ENCODE results near the gene CAMTA1.
A peak's percentile ranks its signal among the peaks of the same experiment; 100 is the strongest.
"Not testable (repeated sequence)": the region's sequence is repeated elsewhere in the genome, so short reads cannot be mapped to it uniquely, and the experiment has no call there.

The CAMTA1 gene

DNA sequence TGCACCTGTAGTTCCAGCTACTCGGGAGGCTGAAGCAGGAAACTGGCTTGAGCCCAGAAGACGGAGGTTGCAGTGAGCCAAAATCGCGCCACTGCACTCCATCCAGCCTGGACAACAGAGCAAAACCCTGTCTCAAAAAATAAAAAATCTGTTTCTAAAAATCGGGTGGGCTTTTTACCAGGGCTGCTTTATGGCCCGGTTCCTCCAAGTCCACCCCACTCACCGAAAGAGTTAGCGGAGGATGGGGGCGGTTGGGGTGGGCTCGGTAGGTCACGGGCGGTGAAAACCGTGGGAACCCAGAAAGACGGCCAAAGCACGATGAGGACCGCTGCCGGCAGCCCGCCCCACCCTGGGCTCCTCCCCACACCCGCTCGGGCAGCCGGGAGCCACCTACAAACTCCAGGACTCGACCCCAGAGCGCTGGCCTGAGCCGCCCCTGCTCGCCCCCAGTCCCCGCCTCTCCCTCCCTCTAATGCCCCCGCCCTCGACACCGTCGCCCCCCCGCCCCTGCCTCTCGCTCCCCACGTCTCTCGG is 998.0 kb downstream of the CAMTA1 start:
- DNase-seq (ENCODE audit: low read depth): peak; percentile 44

DNA sequence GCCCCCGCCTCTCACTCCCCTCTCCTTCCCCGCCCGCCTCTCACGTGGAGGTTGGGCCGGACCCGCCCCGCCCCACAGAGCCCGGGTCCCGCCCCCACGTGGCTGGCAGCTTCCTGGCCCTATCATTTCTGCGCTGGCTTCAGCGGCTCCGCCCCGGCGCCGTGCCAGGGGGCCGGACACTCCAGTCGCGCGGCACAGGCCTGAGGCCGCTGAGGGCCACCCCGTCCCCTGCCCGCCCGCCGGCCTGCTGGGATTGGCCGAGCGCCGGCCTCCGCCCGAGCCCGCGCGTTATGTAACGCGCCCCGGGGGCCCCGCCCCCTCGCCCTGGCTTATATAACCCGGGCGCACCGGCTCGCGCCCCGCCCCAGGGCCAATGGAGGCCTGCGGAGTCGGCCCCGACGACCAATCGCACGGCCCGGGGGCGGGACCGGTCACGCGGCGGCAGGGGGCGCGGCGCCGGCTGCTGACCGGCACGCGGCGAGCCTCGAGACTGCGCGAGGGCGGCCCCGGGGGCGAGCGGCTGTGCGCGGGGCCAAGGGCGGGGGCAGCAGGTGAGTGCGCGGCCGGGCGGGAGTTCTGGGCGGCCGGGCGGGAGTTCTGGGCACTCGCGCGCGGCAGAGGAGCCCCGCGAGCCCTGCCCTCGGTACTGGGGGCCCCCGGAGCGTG is 998.7 kb downstream of the CAMTA1 start, which contains the start of gene PER3:
Gene PER3 (plus strand): TSS at position 466 of the 666 bp plus-strand sequence. CDS start 587 bp downstream, outside the sequence.
- peak; percentile 94 for DNase-seq (ENCODE audit: low read depth)

DNA sequence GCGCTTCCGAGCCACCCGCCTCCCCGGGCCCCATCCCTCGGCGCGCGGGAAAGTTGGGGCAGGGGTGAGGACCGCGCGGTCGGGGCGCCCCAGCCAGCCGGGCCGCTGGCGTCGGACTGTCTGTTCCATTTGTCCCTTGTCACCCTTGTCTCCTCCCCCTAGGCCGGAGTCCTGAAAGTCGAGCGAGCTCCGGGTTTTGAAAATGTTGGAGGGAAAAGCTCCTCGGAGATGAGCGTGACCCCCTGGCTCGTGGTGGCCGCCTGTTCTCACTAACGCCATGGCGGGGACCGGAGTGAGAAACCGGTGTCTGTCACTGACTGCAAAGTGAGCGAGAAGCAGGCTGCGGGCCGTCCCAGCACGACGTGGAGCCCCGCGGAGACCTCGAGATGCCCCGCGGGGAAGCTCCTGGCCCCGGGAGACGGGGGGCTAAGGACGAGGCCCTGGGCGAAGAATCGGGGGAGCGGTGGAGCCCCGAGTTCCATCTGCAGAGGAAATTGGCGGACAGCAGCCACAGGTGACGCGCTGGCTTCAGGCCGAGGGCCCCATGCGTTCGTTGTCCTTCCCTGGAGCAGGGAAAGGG is 999.3 kb downstream of the CAMTA1 start:
- peak; percentile 9 for DNase-seq (ENCODE audit: low read depth)

DNA sequence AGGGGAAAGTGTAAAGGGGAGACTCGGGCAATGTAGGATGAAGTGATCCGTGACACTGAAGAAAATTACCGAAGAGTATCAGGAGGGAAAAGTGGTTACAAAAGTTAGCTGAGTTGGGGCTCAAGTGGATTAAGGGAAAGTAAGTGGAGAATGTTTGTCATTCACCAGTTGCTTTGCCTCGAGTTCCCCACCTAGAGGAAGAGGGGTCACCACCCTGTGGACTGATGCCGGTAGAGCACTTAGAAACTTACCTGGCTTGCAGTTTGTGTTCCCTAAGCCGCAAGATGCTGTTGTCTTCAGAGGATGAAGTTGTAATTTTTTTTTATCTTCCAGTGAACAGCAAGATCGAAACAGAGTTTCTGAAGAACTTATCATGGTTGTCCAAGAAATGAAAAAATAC is 999.9 kb downstream of the CAMTA1 start:
- DNase-seq (ENCODE audit: low read depth): no peak

DNA sequence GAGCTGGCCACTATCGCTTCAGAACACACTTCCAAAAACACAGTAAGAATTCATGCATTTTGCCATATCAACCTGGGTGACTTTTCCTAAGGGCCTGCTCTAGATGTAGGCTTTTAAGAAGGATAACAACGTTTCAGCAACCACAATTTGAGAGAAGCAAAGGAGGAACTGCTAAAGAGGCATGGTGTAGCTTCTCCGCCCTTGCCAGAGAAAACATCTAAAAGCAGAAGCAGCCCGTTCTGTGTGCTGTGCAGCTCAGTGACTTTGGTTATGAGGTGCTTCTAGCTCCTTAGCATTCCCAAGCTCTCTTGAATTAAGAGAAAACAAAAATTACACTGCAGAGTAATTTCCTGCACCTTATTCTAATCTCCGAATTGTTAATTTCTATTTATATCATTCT is 1001.5 kb downstream of the CAMTA1 start:
- no peak for DNase-seq (ENCODE audit: low read depth)

DNA sequence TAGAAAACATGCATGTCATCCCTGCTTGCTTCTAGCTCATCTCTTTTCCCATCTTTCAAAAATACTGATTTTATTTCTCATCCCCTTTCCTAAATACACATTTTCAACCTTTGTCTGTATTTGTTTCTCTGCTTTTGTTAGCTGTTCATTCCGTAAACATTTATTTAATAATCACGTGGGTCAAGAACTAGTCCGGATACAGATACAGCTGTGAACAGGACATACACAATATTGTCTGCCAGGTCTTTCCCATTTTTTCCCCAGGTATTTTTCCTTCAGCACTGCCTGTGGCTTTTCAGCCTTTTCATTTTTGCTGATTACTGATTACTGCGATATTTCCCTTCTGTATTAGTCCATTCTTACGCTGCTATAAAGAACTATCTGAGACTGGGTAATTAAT is 1004.6 kb downstream of the CAMTA1 start:
- no peak for DNase-seq (ENCODE audit: low read depth)

DNA sequence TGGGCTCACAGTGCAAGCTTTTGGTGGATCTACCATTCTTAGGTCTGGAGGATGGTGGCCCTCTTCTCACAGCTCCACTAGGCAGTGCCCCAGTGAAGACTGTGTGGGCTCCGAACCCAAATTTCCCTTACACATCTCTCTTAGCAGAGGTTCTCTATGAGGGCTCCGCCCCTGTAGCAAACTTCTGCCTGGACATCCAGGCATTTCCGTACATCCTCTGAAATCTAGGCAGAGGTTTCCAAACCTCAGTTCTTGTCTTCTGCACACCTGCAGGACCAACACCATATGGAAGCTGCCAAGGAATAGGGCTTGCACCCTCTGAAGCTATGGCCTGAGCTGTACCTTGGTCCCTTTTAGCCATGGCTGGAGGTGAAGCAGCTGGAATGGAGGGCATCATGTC is 1005.8 kb downstream of the CAMTA1 start:
- DNase-seq (ENCODE audit: low read depth): not testable (repeated sequence)

DNA sequence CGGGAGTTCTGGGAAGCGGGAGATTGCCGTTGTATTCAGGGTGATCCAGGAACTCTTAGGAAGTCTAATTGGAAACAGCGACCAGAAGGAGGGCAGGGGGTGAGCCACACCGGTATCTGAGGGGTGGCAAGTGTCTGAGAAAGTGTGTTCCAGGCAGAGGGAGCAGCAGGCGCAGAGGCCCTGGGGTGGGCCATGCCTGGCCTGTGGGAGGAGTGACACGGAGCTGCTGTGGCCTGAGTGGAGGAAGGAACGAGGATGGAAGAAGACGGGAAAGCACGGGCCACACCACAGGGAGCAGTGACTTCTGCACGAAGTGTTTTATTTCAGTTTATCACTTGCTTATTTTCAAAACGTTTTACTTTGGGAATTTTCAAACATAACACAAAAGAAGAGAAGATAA is 1010.2 kb downstream of the CAMTA1 start:
- DNase-seq (ENCODE audit: low read depth): no peak

DNA sequence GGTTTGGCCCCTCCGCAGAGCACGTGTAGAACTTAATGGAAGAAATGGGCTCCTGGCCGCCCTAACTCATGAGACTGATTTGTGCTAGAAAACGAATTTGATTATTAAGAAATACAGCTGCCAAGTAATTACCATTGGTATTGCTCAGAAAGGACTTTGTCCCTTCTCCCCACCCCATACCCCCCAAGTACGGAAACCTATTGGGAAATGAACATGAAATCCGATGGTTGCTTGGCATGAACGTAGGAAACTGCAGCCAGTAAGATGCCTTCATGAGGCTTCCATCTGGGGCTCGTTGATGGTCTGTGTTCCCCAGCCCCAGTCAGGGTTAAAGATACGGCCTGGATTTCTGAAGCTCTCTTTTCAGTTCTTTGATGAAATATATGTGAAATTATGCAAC is 1020.2 kb downstream of the CAMTA1 start:
- no peak for DNase-seq (ENCODE audit: low read depth)

DNA sequence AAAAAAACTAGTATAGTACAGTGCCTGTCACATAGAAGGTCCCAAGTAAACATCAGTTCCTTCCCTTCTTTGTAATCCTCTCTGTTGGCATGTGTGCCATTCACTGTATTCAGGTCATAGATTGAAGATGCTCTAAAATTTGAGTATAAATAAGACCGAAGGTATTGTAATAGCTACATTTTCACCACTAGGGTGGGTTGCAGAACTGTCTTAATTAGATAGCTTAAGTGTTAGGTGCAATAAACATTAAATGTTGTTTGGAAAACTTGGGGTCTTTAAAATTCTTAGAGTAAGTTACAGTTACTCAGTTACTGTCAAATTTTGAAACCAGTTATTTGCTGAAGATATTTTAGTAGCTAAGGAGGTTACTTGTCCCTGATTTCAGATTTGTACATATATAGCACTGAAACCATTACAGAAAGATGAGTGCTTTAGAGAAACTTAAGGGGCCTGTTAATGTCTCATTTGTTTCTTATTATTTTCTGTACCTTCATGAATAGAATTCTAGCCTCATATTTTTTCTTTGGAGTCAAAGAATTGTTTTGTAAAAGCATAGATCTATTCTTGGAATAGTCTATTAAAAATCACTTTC is 1023.1 kb downstream of the CAMTA1 start:
- DNase-seq (ENCODE audit: low read depth): peak; percentile 5

DNA sequence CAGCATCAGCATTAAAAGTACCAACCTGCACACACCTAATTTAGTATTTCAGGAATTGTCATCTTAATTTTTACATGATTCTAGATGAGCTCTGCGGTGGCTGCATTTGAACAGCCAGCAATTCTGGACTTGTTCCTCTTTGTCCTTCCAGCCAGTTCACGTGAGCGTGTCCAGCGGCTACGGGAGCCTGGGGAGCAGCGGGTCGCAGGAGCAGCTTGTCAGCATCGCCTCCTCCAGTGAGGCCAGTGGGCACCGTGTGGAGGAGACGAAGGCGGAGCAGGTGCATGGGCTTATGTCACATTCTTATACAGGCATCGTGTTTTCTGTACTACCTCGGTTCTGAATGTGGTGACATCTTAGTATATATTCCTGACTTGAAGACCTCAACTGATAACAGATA is 1024.5 kb downstream of the CAMTA1 start:
- DNase-seq (ENCODE audit: low read depth): no peak

DNA sequence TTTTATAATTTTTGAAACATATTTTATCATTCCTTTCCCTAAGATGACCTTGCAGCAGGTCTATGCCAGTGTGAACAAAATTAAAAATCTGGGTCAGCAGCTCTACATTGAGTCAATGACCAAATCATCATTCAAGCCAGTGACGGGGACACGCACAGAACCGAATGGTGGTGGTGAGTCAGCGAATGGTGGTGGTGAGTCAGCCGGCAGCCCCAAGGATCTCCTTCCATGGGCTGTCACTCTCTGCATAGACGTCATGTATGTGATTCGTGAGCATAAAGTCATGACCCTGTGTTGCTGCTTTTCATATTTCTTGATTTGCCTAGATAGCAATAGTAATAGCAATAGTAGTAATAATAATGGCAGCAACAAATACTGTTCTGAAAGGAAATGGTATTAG is 1025.1 kb downstream of the CAMTA1 start:
- DNase-seq (ENCODE audit: low read depth): peak; percentile 88

DNA sequence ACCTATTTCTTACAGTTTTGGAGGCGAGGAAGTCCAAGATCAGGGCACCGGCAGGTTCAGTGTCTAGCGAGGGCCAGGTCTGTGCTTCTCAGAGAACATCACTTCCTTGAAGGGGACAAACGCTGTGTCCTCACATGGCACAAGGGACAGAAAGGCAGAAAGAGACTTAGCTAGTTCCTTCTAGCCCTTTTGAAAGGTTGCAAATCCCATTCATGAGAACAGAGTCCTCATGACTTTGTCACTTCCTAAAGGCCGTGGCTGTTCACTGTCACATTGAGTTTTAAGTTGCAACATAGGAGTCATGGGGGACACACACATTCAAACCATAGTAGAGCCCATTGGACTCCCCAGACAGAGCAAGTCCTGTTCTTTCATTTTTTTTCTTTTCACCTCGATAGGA is 1026.2 kb downstream of the CAMTA1 start:
- no peak for DNase-seq (ENCODE audit: low read depth)

DNA sequence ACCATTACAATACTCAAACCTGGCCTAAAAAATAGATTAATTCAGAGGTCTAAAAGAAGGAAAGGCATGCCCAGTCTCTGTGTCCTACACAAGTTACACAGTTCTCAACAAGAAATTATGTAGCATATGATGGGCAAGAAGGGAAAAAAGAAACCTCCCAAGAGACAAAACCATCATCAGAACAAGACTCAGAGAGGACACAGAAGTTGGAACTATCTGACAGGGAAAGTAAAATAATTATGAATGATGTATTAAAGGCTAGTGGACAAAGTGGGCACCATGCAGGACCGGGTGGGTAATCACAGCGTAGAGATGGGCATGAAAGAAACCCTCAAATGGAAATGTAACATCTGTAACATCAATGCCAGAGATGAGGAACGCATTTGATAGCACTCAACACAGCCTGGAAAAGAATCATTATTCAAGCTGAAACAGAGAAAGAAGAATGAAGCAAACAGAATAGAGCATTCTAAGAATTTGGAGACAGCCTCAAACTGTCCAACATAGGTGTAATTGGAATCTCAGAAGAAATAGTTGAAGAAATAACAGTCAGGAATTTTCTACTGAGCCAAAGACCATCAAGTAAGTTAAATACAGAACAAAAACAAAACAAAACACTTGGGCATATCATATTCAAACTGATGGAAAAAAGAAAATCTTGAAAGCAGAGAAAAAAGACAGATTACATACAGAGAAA is 1028.6 kb downstream of the CAMTA1 start:
- no peak for DNase-seq (ENCODE audit: low read depth)
